Mesothelial cell of epicardium (in vitro differentiated cells): ENCODE results near the gene CCDC40. TPM values are rescaled to one million over a fixed set of nuclear protein-coding genes. Genes with fewer than 3 reads are reported as not detected.
A peak's percentile ranks its signal among the peaks of the same experiment; 100 is the strongest.

Experiments used
- DNase-seq, 2 experiments: peaks; one replicate each; pipeline ENCODE4 v3.0.0; 2021; ENCODE audit warnings: low spot score in 2 of 2; ENCODE audit not compliant: unreplicated experiment in 2 of 2
- H3K27ac Mint-ChIP-seq: 2 replicates; pipeline ENCODE4 v1.8.0; 2021; ENCODE audit warnings: mixed read lengths
- H3K27me3 Mint-ChIP-seq: 2 replicates; pipeline ENCODE4 v1.8.0; 2021; ENCODE audit warnings: low read depth, mixed read lengths
- H3K36me3 Mint-ChIP-seq: 2 replicates; pipeline ENCODE4 v1.8.0; 2021; ENCODE audit warnings: mixed read lengths
- H3K4me1 Mint-ChIP-seq: 2 replicates; pipeline ENCODE4 v1.8.0; 2021; ENCODE audit warnings: mixed read lengths
- H3K4me3 Mint-ChIP-seq: 2 replicates; pipeline ENCODE4 v1.8.0; 2021; ENCODE audit warnings: mild to moderate bottlenecking, moderate library complexity, mixed read lengths
- H3K9me3 Mint-ChIP-seq: 2 replicates; pipeline ENCODE4 v1.8.0; 2021; ENCODE audit warnings: mixed read lengths
- total RNA-seq: library from RNA; stranded (reverse); gene quantifications from 3 replicates; pipeline ENCODE4 v1.2.1, GENCODE V29; 2021
- TF ChIP-seq, protein P1 (sequence below): fragments of 200-600 bp; sonication (generic); IDR thresholded peaks from one replicate; pipeline ENCODE4 v1.5.0; 2021; ENCODE audit warnings: antibody characterized with exemption; ENCODE audit not compliant: unreplicated experiment

The CCDC40 gene
- total RNA-seq, 1 donor from 2014 or later = 23.5 TPM

- H3K4me1 Mint-ChIP-seq = peaks cover 17% of the 10 kb centered on the region
- DNase-seq = no peak
- H3K27me3 Mint-ChIP-seq = no peaks in the 10 kb centered on the region
- no peak overlapping the region for H3K4me3 Mint-ChIP-seq
- no peaks in the 10 kb centered on the region for H3K9me3 Mint-ChIP-seq
- peak overlapping the region; percentile 70 for H3K27ac Mint-ChIP-seq
- TF ChIP-seq, protein P1, sequence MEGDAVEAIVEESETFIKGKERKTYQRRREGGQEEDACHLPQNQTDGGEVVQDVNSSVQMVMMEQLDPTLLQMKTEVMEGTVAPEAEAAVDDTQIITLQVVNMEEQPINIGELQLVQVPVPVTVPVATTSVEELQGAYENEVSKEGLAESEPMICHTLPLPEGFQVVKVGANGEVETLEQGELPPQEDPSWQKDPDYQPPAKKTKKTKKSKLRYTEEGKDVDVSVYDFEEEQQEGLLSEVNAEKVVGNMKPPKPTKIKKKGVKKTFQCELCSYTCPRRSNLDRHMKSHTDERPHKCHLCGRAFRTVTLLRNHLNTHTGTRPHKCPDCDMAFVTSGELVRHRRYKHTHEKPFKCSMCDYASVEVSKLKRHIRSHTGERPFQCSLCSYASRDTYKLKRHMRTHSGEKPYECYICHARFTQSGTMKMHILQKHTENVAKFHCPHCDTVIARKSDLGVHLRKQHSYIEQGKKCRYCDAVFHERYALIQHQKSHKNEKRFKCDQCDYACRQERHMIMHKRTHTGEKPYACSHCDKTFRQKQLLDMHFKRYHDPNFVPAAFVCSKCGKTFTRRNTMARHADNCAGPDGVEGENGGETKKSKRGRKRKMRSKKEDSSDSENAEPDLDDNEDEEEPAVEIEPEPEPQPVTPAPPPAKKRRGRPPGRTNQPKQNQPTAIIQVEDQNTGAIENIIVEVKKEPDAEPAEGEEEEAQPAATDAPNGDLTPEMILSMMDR = no peak
- no peaks in the 10 kb centered on the region for H3K36me3 Mint-ChIP-seq
Observed at GRCh38 chr17:80029258-80029974, 7.0 kb upstream of the CCDC40 start.

- Mint-ChIP-seq H3K27me3 (no peaks in the 10 kb centered on the region), H3K36me3 (no peaks in the 10 kb centered on the region), H3K4me3 (no peak overlapping the region), H3K4me1 (peaks cover 23% of the 10 kb centered on the region), H3K9me3 (no peaks in the 10 kb centered on the region), H3K27ac (no peak overlapping the region)
- DNase-seq = no peak
- TF ChIP-seq, protein P1 = no peak
Observed at GRCh38 chr17:80030730-80031410, 5.6 kb upstream of the CCDC40 start.

- no peaks in the 10 kb centered on the region for H3K9me3 Mint-ChIP-seq
- no peak overlapping the region for H3K4me3 Mint-ChIP-seq
- H3K4me1 Mint-ChIP-seq = peaks cover 23% of the 10 kb centered on the region
- H3K27me3 Mint-ChIP-seq = no peaks in the 10 kb centered on the region
- TF ChIP-seq, protein P1 = no peak
- no peak for DNase-seq
- H3K27ac Mint-ChIP-seq = no peak overlapping the region
- H3K36me3 Mint-ChIP-seq = no peaks in the 10 kb centered on the region
Observed at GRCh38 chr17:80031691-80032430, 4.6 kb upstream of the CCDC40 start.

DNA sequence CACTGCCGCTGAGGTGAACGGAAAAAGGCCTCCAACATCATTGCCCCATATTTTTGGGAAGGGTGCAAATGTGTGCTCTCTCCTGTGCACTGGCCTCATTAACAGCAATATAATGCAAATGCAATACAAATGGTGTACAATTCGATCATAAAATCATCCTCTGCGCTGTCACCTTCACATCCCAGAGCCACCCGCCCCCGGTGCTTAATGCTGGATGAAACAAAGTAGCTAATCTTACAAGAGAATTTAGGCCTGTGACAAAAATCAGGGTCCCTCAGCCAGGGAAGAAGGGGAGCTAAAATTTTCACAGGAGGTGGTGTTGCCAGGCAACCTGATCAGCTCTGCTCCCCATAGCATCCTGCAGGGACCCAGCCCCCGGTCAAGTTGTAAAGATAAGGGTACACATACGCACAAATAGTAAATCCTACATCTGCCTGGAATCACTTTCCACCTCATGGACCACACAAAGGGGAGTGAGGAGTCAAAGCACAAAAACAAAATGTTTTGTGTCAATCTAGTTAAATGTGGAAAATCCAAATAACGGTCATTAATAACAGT lies 3.7 kb upstream of the CCDC40 start:
- no peak for DNase-seq
- no peak overlapping the region for H3K27ac Mint-ChIP-seq
- H3K4me1 Mint-ChIP-seq = peaks cover 27% of the 10 kb centered on the region
- TF ChIP-seq, protein P1 = no peak
- H3K27me3 Mint-ChIP-seq = no peaks in the 10 kb centered on the region
- no peaks in the 10 kb centered on the region for H3K36me3 Mint-ChIP-seq
- no peaks in the 10 kb centered on the region for H3K9me3 Mint-ChIP-seq
- H3K4me3 Mint-ChIP-seq = no peak overlapping the region

DNA sequence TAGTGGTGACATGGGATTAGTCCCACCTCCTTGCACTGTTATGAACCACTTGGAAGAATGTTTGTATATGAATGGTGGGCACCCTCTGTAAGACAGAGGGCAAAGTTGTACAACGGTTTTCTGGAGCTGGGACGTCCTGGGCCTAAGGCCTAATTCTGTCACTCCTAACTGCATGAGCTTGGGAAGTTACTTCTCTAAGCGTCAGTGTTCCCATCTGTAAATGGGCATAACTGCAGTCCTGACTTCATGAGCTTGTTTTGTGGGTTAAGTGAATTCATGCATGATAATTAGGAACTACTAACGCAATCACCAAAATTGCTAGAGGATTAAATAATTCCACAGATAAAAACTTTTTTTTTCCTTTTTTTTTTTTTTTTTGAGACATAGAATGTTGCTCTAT lies 2.6 kb upstream of the CCDC40 start:
- TF ChIP-seq, protein P1 = no peak
- Mint-ChIP-seq H3K27me3 (no peaks in the 10 kb centered on the region), H3K4me3 (peak overlapping the region; percentile 94), H3K36me3 (peaks cover under 1% of the 10 kb centered on the region), H3K9me3 (no peaks in the 10 kb centered on the region), H3K27ac (no peak overlapping the region), H3K4me1 (peaks cover 26% of the 10 kb centered on the region)
- DNase-seq = no peak
